HT1080 (cell line): ENCODE data around the gene DHRS4L2. TPM values are rescaled to one million over a fixed set of nuclear protein-coding genes. Genes with fewer than 3 reads are reported as not detected.

Source experiments
- DNase-seq: peaks from one replicate; pipeline ENCODE4 v3.0.0-alpha.2; 2015; ENCODE audit warnings: low read depth
- total RNA-seq: library from RNA; depleted of rRNA; stranded (reverse); fragments of >200 nt; shearing (Covaris generic); gene quantifications from 2 replicates; pipeline ENCODE4 v1.2.3, GENCODE V29; 2014; rRNA removed

Gene DHRS4L2
- total RNA-seq, 1 experiment from 2014 or later, result 24.6 TPM

GRCh38 chr14:24052656-24053547, 64.2 kb downstream of the DHRS4L2 start:
- no peak for DNase-seq

- DNase-seq, result no peak
Measured at GRCh38 chr14:24053548-24054323, 65.0 kb downstream of the DHRS4L2 start.

- DNase-seq, result no peak
Measured at GRCh38 chr14:24054324-24054641, 65.6 kb downstream of the DHRS4L2 start.

GRCh38 chr14:24054646-24055045, 65.9 kb downstream of the DHRS4L2 start:
- DNase-seq, result no peak

Other genes starting within 250 kb of the DHRS4L2 start
- gene DHRS4, start 35.2 kb upstream of the DHRS4L2 start, total RNA-seq, result 36.9 and 37.4 TPM in 2 replicates
- gene CARMIL3, start 63.1 kb downstream of the DHRS4L2 start, total RNA-seq, result 0.07 and 0.11 TPM in 2 replicates
- not detected in 2 replicates for gene CPNE6, start 82.6 kb downstream of the DHRS4L2 start, total RNA-seq
- gene PCK2, start 105.4 kb downstream of the DHRS4L2 start, total RNA-seq, result 27.1 and 29.3 TPM in 2 replicates
- gene DCAF11, start 125.8 kb downstream of the DHRS4L2 start, total RNA-seq, result 37.2 and 46.7 TPM in 2 replicates
- 1.3 and 4.4 TPM in 2 replicates for gene NRL, start 126.0 kb downstream of the DHRS4L2 start, total RNA-seq
- 0.63 TPM in 1 of 2 replicates, not detected in the other for gene FITM1, start 141.7 kb downstream of the DHRS4L2 start, total RNA-seq
- 130 and 149 TPM in 2 replicates for gene PSME1, start 147.3 kb downstream of the DHRS4L2 start, total RNA-seq
- 30.2 and 32.2 TPM in 2 replicates for gene EMC9, start 152.7 kb downstream of the DHRS4L2 start, total RNA-seq
- 224 and 243 TPM in 2 replicates for gene PSME2, start 157.7 kb downstream of the DHRS4L2 start, total RNA-seq
- 57.7 and 69.8 TPM in 2 replicates for gene RNF31, start 158.6 kb downstream of the DHRS4L2 start, total RNA-seq
- gene IRF9, start 172.3 kb downstream of the DHRS4L2 start, total RNA-seq, result 5.0 and 7.8 TPM in 2 replicates
- gene REC8, start 183.2 kb downstream of the DHRS4L2 start, total RNA-seq, result 0.53 and 1.0 TPM in 2 replicates
- gene IPO4, start 199.9 kb downstream of the DHRS4L2 start, total RNA-seq, result 242 and 273 TPM in 2 replicates
- 54.0 and 68.3 TPM in 2 replicates for gene TM9SF1, start 206.5 kb downstream of the DHRS4L2 start, total RNA-seq
- gene TSSK4, start 216.8 kb downstream of the DHRS4L2 start, total RNA-seq, result 0.13 TPM in 1 of 2 replicates, not detected in the other
- 20.0 and 44.4 TPM in 2 replicates for gene CHMP4A, start 224.6 kb downstream of the DHRS4L2 start, total RNA-seq
- 10.6 and 12.3 TPM in 2 replicates for gene MDP1, start 227.1 kb downstream of the DHRS4L2 start, total RNA-seq
- 307 and 368 TPM in 2 replicates for gene NEDD8, start 243.4 kb downstream of the DHRS4L2 start, total RNA-seq
- gene GMPR2, start 244.0 kb downstream of the DHRS4L2 start, total RNA-seq, result 92.5 and 107 TPM in 2 replicates